ENCODE results near the gene MAP2K4.
A peak's percentile ranks its signal among the peaks of the same experiment; 100 is the strongest.

Gene MAP2K4

GRCh38 chr17:12180644-12181261 lies 160.1 kb downstream of the MAP2K4 start:
- peak; percentile 30 for DNase-seq

- DNase-seq, result no peak
Measured at GRCh38 chr17:12187658-12188057, 167.0 kb downstream of the MAP2K4 start.

GRCh38 chr17:12193144-12193735 lies 172.6 kb downstream of the MAP2K4 start:
- no peak for DNase-seq

All from CD4-positive, alpha-beta T cell treated with Interleukin-4 for 4 hours (primary cell).